GM12878 (cell line): ENCODE results near the gene DCUN1D3.

Source experiments
- NR2C2 ChIP-seq: IDR thresholded peaks from 2 replicates; pipeline ENCODE4 v1.6.1; 2011; ENCODE audit warnings: borderline replicate concordance, low read depth; ENCODE audit not compliant: control insufficient read depth, insufficient read length
- ZNF274 ChIP-seq: IDR thresholded peaks from one replicate; pipeline ENCODE4 v1.8.0; 2011; ENCODE audit not compliant: insufficient read length, insufficient read depth

DNA sequence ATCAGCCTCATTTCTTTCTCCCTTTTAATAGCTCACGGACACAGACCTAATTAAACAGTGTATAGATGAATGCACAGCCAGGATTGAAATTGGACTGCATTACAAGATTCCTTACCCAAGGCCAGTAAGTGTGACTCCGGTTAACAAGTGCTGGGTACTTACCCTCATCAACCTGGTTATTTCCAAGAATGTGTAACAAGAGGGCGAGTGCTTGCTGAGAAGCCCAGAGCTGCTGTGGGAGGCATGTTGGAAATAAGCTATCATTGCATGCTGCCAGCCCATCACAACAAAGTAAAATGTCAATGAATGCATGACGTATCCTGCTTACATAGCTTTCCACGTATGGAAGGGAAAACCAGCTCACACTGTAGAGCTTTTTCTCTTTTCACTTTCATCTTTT lies 19.9 kb upstream of the DCUN1D3 start:
- no peak for TF ChIP-seq NR2C2
- TF ChIP-seq ZNF274, result no peak
